SU-DHL-6 (cell line): Measurements from ENCODE around the gene C22orf15.
A peak's percentile ranks its signal among the peaks of the same experiment; 100 is the strongest.

Experiments used
- H2AFZ ChIP-seq: fragments of 200-600 bp; sonication (generic); 2 replicates; pipeline ENCODE4 v1.6.1; 2014; ENCODE audit warnings: low read depth, mild to moderate bottlenecking, moderate library complexity, mixed read lengths, antibody characterized with exemption, low read length; ENCODE audit not compliant: severe bottlenecking
- H3F3A ChIP-seq: fragments of 200-600 bp; shearing (Covaris generic); 2 replicates; pipeline ENCODE4 v1.6.0; 2016; ENCODE audit warnings: antibody characterized with exemption, mild to moderate bottlenecking; ENCODE audit not compliant: insufficient read depth
- H3K27ac ChIP-seq: fragments of 200-600 bp; sonication (generic); 2 replicates; pipeline ENCODE4 v1.5.1; 2016; ENCODE audit warnings: low read depth, mild to moderate bottlenecking, low read length, moderate library complexity, mixed read lengths
- H3K27me3 ChIP-seq: fragments of 200-600 bp; sonication (generic), shearing (Covaris generic); 2 replicates; pipeline ENCODE4 v1.6.0; 2014; ENCODE audit warnings: mild to moderate bottlenecking, low read length
- H3K36me3 ChIP-seq: fragments of 200-600 bp; sonication (generic); 2 replicates; pipeline ENCODE4 v1.6.1; 2014; ENCODE audit warnings: mild to moderate bottlenecking, low read length, mixed read lengths
- H3K4me2 ChIP-seq: fragments of 300-600, 200-600 bp; shearing (Covaris generic), sonication (generic); 2 replicates; pipeline ENCODE4 v1.6.0; 2014; ENCODE audit warnings: low read length, low read depth, mild to moderate bottlenecking; ENCODE audit not compliant: poor library complexity, severe bottlenecking
- H3K4me3 ChIP-seq: fragments of 200-600 bp; sonication (generic); 2 replicates; pipeline ENCODE4 v1.5.1; 2014; ENCODE audit warnings: antibody characterized with exemption, low read length, mild to moderate bottlenecking, mixed read lengths; ENCODE audit not compliant: insufficient read depth, poor library complexity, severe bottlenecking
- H3K79me2 ChIP-seq: fragments of 200-600 bp; sonication (generic); 2 replicates; pipeline ENCODE4 v1.6.1; 2014; ENCODE audit warnings: mild to moderate bottlenecking, low read length, moderate library complexity; ENCODE audit not compliant: insufficient read depth
- H3K9ac ChIP-seq: fragments of 200-600 bp; sonication (generic); 2 replicates; pipeline ENCODE4 v1.7.0; 2014; ENCODE audit warnings: mild to moderate bottlenecking, low read length
- H3K9me2 ChIP-seq: fragments of 200-600 bp; sonication (generic); replicated peaks from 2 replicates; pipeline ENCODE4 v1.6.1; 2014; ENCODE audit warnings: low read length; ENCODE audit not compliant: insufficient read depth
- H3K9me3 ChIP-seq: fragments of 200-600 bp; sonication (generic); 2 replicates; pipeline ENCODE4 v1.6.1; 2014; ENCODE audit warnings: low read length, mixed read lengths; ENCODE audit not compliant: insufficient read depth
- H4K20me1 ChIP-seq: fragments of 200-600 bp; sonication (generic); 2 replicates; pipeline ENCODE4 v1.6.1; 2014; ENCODE audit warnings: low read depth, mild to moderate bottlenecking, antibody characterized with exemption, low read length, moderate library complexity, mixed read lengths
- CTCF ChIP-seq: fragments of 200-600 bp; sonication (generic); IDR thresholded peaks from one replicate; pipeline ENCODE4 v1.5.1; 2017; ENCODE audit warnings: antibody characterized with exemption, mild to moderate bottlenecking, low read length, moderate library complexity; ENCODE audit not compliant: insufficient read depth, poor library complexity, severe bottlenecking
- EZH2phosphoT487 ChIP-seq: fragments of 200-600 bp; sonication (generic), shearing (Covaris generic); conservative IDR thresholded peaks from 2 replicates; pipeline ENCODE4 v1.6.1; 2018; ENCODE audit warnings: mild to moderate bottlenecking, antibody characterized with exemption, low read length, moderate library complexity, mixed read lengths

Gene C22orf15

GRCh38 chr22:23791738-23792645 lies 29.2 kb downstream of the C22orf15 start:
- Histone ChIP-seq H3K36me3 (peaks cover 9% of the 10 kb centered on the region; the same call in 1 of the 2 replicates), H3K9me3 (no peaks in the 10 kb centered on the region), H3K9me2 (no peaks in the 10 kb centered on the region), H4K20me1 (peaks cover 6% of the 10 kb centered on the region; the same call in 1 of the 2 replicates), H3K27me3 (no peaks in the 10 kb centered on the region), H2AFZ (no peak overlapping the region), H3K4me2 (no peak overlapping the region), H3K79me2 (peaks cover 56% of the 10 kb centered on the region), H3K27ac (no peak overlapping the region), H3K9ac (no peak overlapping the region), H3K4me3 (no peak overlapping the region), H3F3A (peaks cover 16% of the 10 kb centered on the region)
- no peak for TF ChIP-seq EZH2phosphoT487
- no peak for TF ChIP-seq CTCF

GRCh38 chr22:23793326-23793725 lies 30.5 kb downstream of the C22orf15 start:
- H3K9ac ChIP-seq = no peak overlapping the region
- H3F3A ChIP-seq = peaks cover 23% of the 10 kb centered on the region
- no peak overlapping the region for H2AFZ ChIP-seq
- peaks cover 45% of the 10 kb centered on the region for H3K79me2 ChIP-seq
- no peaks in the 10 kb centered on the region for H3K27me3 ChIP-seq
- H3K27ac ChIP-seq = no peak overlapping the region
- H3K4me2 ChIP-seq = no peak overlapping the region
- no peaks in the 10 kb centered on the region for H3K9me3 ChIP-seq
- peaks cover 9% of the 10 kb centered on the region; the same call in 1 of the 2 replicates for H3K36me3 ChIP-seq
- no peak overlapping the region for H3K4me3 ChIP-seq
- H4K20me1 ChIP-seq = peaks cover 3% of the 10 kb centered on the region; the same call in 1 of the 2 replicates
- no peaks in the 10 kb centered on the region for H3K9me2 ChIP-seq
- TF ChIP-seq CTCF = no peak
- no peak for TF ChIP-seq EZH2phosphoT487

GRCh38 chr22:23796461-23796860 lies 33.7 kb downstream of the C22orf15 start:
- TF ChIP-seq EZH2phosphoT487 (no peak), CTCF (no peak)
- Histone ChIP-seq H3K4me2 (no peak overlapping the region), H3K9me2 (no peaks in the 10 kb centered on the region), H3K27ac (peak overlapping the region; percentile 22; the same call in 1 of the 2 replicates), H3K9ac (no peak overlapping the region), H3K79me2 (peaks cover 14% of the 10 kb centered on the region), H3K36me3 (peaks cover 9% of the 10 kb centered on the region; the same call in 1 of the 2 replicates), H3K27me3 (no peaks in the 10 kb centered on the region), H4K20me1 (no peaks in the 10 kb centered on the region; the same call in 1 of the 2 replicates), H2AFZ (no peak overlapping the region), H3K4me3 (no peak overlapping the region), H3K9me3 (no peaks in the 10 kb centered on the region), H3F3A (peaks cover 49% of the 10 kb centered on the region)
